SK-MEL-5 (cell line): ENCODE data around the gene MINDY4. TPM values are rescaled to one million over a fixed set of nuclear protein-coding genes. Genes with fewer than 3 reads are reported as not detected.
A peak's percentile ranks its signal among the peaks of the same experiment; 100 is the strongest.

ENCODE experiments used
- DNase-seq: peaks from one replicate; pipeline ENCODE4 v3.0.0-alpha.2; 2016; ENCODE audit warnings: low read depth, low spot score
- in situ Hi-C: cut with HindIII; loops from 2 replicates; pipeline ENCODE4 v1.10.0; 2016; ENCODE audit warnings: low sequenced_read_pairs, high pct_unique_total_duplicates, low pct_unique_long_range_greater_than_20kb
- total RNA-seq: library from RNA; depleted of rRNA; stranded (reverse); fragments of >200 nt; shearing (Covaris generic); gene quantifications from 2 replicates; pipeline ENCODE4 v1.2.3, GENCODE V29; 2014

MINDY4 gene
- total RNA-seq, 1 experiment from 2014 or later, result 5.2 TPM

GRCh38 chr7:30874656-30875302, 103.6 kb downstream of the MINDY4 start:
- in situ Hi-C loops, result no loop called here
- no peak for DNase-seq

GRCh38 chr7:30877015-30877769, 106.0 kb downstream of the MINDY4 start:
- in situ Hi-C loops, result no loop called here
- no peak for DNase-seq

GRCh38 chr7:30877993-30878392, 106.8 kb downstream of the MINDY4 start:
- no peak for DNase-seq
- in situ Hi-C loops, result no loop called here

GRCh38 chr7:30879139-30880124, 108.2 kb downstream of the MINDY4 start:
- in situ Hi-C loops, result no loop called here
- no peak for DNase-seq

GRCh38 chr7:30880125-30880720, 109.0 kb downstream of the MINDY4 start:
- DNase-seq, result no peak
- in situ Hi-C loops, result no loop called here

- in situ Hi-C loops, result no loop called here
- DNase-seq, result no peak
These were observed 109.7 kb downstream of the MINDY4 start for GRCh38 chr7:30880941-30881340.

- no peak for DNase-seq
- in situ Hi-C loops, result no loop called here
These were observed 110.2 kb downstream of the MINDY4 start for GRCh38 chr7:30881448-30881847.

- in situ Hi-C loops, result no loop called here
These were observed 113.7 kb downstream of the MINDY4 start for GRCh38 chr7:30884881-30885280.

GRCh38 chr7:30886608-30887011, 115.4 kb downstream of the MINDY4 start:
- in situ Hi-C loops, result no loop called here
- DNase-seq, result no peak

More at GRCh38 chr7:30884881-30885280, 113.7 kb downstream of the MINDY4 start:
- DNase-seq, result no peak

- in situ Hi-C loops, result no loop called here
- DNase-seq, result no peak
These were observed 116.3 kb downstream of the MINDY4 start for GRCh38 chr7:30887464-30887872.

GRCh38 chr7:30888747-30889146, 117.5 kb downstream of the MINDY4 start:
- in situ Hi-C loops, result no loop called here
- no peak for DNase-seq

GRCh38 chr7:30890226-30890625, 119.0 kb downstream of the MINDY4 start:
- in situ Hi-C loops, result no loop called here
- DNase-seq, result no peak

GRCh38 chr7:30893357-30893756, 122.1 kb downstream of the MINDY4 start:
- in situ Hi-C loops, result no loop called here
- DNase-seq, result no peak

GRCh38 chr7:30894009-30894408, 122.8 kb downstream of the MINDY4 start:
- DNase-seq, result no peak
- in situ Hi-C loops, result no loop called here

- in situ Hi-C loops, result no loop called here
- peak; percentile 45 for DNase-seq
These were observed 123.8 kb downstream of the MINDY4 start for GRCh38 chr7:30894866-30895605.

GRCh38 chr7:30896036-30896435, 124.8 kb downstream of the MINDY4 start:
- in situ Hi-C loops, result no loop called here
- DNase-seq, result no peak
